HG02973 (cell line): ENCODE measurements around the gene MAG.

Source experiments
- ATAC-seq: cut with Tn5 transposase; IDR thresholded peaks from one replicate; pipeline ENCODE4 v1.9.1; 2021; ENCODE audit warnings: moderate library complexity; ENCODE audit not compliant: unreplicated experiment

The MAG gene

GRCh38 chr19:35315883-35316282 is 23.9 kb downstream of the MAG start:
- no peak for ATAC-seq

- no peak for ATAC-seq
Measured at GRCh38 chr19:35316560-35316959, 24.6 kb downstream of the MAG start.

DNA sequence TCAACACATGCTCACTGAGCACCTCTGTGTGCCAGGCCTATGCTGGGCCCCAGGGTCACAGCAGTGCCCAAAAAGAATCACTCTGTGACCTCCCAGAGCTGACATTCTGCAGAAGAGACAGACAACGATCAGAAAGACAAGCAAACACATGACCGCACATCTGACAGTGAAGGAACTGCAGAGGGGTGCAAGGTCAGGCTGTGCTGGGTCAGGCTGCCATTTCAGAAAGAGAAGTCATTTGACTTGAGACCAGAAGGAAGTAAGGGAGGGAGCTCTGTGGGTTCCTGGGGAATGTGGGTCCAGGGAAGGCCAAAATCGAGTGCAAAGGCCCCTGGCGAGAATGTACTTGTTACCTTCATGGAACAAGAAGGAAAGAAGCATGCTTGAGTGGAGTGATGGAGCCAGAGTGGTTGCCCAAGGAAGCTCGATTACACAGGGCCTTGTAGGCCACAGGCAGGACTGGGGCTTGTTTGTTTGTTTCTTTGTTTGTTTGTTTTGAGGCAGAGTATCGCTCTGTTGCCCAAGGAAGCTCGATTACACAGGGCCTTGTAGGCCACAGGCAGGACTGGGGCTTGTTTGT is 25.6 kb downstream of the MAG start:
- ATAC-seq, result no peak

DNA sequence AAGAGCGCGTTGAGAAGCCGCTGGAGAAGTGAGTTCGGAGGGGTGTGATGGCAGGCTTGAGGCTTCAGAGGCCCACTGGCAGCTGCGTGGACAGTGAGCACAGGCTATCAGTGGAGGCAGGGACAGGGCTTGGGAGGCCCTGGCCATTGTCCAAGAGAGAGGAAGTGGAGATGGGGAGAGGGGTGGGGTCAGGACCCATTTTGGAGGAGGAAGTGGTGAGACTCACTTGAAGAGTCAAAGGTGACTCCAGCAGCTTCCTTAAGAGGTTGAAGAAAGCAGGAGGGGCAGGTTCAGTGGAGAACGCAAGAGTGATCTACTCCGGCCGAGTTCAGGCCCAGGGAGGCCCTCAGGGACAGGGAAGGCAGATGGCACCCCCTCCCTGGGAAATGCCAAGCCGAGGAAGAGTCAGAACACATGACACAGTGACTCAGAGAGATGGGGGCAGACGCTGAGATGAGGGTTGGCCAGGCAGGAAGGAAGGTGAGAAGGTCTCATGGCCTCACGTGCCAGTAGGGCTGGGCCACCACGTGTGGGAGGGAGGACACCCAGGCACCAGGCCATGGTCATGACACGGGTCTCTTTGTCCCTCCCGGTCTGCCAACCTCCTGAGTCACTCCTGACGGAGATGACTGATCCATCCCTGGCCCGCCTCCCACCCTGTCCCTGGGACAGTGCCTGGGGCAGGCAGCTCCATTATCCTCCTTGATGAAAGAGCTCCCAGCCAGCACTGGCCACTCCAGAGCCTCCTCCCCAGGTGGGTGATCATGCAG is 26.9 kb downstream of the MAG start:
- no peak for ATAC-seq

- ATAC-seq, result no peak
Measured at GRCh38 chr19:35320065-35320713, 28.2 kb downstream of the MAG start.

DNA sequence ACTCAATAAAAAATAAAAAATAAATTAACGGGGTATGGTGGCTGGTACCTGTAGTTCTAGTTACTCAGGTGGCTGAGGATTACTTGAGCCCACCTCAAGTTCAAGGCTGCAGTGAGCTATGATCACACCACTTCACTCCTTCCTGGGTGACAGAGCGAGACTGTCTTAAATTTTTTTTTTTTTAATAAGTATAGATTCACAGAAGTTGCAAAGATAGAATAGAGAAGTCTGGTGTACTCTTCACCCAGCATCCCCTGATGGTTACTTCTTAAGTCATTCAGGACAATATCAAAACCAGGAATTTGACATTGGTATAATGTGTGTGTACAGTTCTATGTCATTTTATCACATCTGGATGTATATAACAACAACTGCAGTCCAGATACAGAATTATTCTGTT is 29.3 kb downstream of the MAG start:
- ATAC-seq, result no peak

DNA sequence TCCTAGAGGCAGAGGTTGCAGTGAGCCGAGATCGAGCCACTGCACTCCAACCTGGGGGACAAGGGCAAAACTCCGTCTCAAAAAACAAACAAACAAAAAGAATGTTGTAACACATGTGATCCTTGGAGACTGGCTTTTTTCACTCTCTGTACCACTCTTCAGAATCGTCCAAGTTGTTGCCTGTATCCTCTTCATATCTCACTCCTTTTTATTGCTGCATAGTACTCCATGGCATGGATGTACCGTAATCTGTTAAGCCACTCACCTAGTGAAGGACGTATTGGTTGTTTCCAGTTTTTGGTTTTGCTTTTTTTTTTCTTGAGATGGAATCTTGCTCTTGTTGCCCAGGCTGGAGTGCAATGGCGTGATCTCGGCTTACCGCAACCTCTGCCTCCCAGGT is 30.1 kb downstream of the MAG start:
- no peak for ATAC-seq

DNA sequence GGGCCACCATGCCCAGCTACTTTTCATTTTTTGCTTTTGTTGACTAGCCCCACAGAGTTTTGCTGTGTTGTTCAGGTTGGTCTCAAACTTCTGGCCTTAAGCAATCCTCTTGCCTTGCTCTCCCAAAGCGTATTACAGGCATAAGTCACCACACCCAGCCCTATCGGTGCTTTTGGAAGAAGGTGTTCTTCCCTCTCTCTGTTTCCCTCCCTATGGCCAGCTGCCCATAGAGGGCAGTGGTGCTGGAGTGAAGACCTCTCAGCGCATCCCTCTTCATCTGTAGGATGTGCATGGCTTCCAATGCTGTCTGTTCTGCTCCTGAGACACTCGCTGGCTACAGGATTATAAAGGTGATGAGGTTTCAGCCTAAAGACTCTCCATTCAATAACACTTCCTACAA is 35.7 kb downstream of the MAG start:
- ATAC-seq, result no peak

- no peak for ATAC-seq
Measured at GRCh38 chr19:35328851-35329285, 36.9 kb downstream of the MAG start, which contains the start of gene CD22. Gene CD22, plus strand, starts transcription at chr19:35329187. Its CDS starts 2,854 bp downstream, at chr19:35332041.

- ATAC-seq, result no peak
Measured at GRCh38 chr19:35329323-35329722, 37.4 kb downstream of the MAG start.

DNA sequence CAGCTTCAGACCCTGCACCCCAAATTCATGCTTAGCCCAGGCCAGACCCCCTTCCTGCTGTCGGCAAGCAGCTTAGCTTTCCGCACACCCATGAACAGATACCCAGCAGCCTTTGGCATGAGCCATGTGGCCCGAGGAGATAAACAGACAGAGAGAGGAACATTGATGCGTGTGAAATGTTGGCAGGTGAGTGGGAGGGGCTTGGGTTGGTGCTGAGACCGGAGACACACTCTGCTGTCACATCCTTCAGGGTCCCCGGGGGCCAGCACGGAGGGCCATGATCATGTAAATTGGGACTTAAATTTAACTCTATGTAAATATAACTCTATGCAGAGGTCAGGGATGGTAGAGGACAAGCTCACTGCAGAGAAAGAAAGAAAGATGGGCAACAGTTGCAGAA is 38.5 kb downstream of the MAG start:
- ATAC-seq, result no peak

GRCh38 chr19:35331551-35332214 is 39.7 kb downstream of the MAG start:
- ATAC-seq, result no peak

- ATAC-seq, result no peak
Measured at GRCh38 chr19:35332817-35333216, 40.9 kb downstream of the MAG start.

DNA sequence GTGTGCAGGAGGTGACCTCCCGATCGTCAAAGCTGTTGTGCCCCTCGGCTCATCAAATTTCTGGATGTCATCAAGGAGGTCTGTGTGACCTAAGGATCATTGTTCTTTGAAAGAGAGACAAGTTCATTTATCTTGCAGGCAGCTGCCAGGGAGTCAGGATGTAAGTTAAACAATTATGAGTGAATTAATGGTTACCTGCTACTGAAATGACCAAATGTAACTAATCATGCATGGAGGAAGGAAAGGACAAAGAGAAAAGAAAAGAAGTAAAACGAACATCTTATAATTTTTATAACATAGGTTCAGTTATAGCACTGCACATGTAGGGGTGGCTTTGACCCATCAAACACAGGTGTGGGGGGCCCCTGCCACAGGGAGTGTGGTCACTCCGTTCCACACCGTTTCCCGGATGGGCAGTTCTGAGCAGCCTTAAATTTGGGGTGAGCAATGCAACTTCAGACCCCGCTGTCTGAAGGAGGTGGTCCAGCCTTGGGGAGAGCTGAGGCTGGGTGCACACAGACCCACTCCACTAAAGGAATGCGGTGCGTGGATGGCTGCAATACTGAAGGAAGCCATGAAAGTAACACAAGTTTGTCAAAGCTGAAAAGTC is 42.3 kb downstream of the MAG start:
- ATAC-seq, result no peak

DNA sequence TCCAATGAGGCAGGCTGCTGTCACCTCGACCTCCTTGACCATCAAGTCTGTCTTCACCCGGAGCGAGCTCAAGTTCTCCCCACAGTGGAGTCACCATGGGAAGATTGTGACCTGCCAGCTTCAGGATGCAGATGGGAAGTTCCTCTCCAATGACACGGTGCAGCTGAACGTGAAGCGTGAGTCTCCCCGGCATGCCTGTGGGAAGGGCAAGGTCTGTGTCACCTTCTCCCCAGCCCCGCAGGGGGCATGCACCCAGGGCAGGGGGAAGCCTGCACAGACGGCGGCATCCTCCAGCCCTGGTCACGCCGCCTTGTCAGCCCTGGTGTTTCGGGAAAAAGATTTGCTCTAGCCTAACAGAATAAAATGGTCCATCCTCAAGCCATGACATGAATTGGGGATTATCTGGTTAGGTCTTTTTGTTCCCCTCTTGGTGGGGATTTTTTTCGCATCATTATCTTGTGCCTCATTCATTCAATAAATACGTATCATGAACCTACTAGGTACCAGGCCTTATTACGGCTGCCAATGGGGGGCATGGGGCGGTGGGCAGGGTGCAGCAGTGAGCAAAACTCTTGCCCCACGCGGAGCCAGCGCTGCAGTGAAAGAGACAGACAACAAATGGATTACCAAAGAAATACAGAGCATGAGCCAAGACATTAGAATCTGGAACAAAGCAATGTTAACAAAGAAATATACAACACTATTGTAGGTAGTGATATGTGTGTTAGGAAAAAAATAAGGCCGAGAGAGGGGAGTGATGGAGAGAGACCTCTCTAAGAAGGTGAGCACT is 44.4 kb downstream of the MAG start:
- no peak for ATAC-seq

- ATAC-seq, result no peak
Measured at GRCh38 chr19:35337097-35337983, 45.4 kb downstream of the MAG start.

- no peak for ATAC-seq
Measured at GRCh38 chr19:35337984-35338296, 46.0 kb downstream of the MAG start.

DNA sequence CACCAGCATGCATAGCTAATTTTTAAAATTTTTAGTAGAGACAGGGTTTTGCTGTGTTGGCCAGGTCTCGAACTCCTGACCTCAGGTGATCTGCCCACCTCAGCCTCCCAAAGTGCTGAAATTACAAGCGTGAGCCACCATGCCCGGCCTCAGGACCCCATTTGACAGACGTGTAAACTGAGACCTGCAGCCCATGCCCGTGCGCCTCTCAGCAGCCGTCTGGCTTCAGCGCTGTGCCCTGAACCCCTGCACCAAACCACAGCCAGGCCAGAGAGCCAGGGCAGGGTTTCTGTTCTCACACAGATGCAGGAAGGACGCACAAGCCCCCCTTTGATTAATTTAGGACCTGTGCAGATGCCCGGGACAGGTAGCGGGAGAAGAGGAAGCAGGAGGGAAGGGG is 48.5 kb downstream of the MAG start:
- no peak for ATAC-seq

GRCh38 chr19:35341006-35341405 is 49.0 kb downstream of the MAG start:
- ATAC-seq, result no peak
